Suppressor macrophage treated with lipopolysaccharide for 4 hours (primary cell): ENCODE results near the gene ERLEC1.
"Not testable (repeated sequence)": the region's sequence is repeated elsewhere in the genome, so short reads cannot be mapped to it uniquely, and the experiment has no call there.

ENCODE experiments used
- DNase-seq: peaks from one replicate; pipeline ENCODE4 v3.0.0-alpha.2; 2020

ERLEC1 gene, protein sequence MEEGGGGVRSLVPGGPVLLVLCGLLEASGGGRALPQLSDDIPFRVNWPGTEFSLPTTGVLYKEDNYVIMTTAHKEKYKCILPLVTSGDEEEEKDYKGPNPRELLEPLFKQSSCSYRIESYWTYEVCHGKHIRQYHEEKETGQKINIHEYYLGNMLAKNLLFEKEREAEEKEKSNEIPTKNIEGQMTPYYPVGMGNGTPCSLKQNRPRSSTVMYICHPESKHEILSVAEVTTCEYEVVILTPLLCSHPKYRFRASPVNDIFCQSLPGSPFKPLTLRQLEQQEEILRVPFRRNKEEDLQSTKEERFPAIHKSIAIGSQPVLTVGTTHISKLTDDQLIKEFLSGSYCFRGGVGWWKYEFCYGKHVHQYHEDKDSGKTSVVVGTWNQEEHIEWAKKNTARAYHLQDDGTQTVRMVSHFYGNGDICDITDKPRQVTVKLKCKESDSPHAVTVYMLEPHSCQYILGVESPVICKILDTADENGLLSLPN

GRCh38 chr2:53786705-53787613, at the start of gene ERLEC1, which contains the start of gene ASB3:
Gene ERLEC1, plus strand, starts transcription at chr2:53787044. Its CDS starts 167 bp downstream, at chr2:53787211.
Gene ASB3, minus strand, starts transcription at chr2:53786953. Its CDS starts 21,381 bp downstream, at chr2:53765572.
- peak; percentile 90 for DNase-seq

DNA sequence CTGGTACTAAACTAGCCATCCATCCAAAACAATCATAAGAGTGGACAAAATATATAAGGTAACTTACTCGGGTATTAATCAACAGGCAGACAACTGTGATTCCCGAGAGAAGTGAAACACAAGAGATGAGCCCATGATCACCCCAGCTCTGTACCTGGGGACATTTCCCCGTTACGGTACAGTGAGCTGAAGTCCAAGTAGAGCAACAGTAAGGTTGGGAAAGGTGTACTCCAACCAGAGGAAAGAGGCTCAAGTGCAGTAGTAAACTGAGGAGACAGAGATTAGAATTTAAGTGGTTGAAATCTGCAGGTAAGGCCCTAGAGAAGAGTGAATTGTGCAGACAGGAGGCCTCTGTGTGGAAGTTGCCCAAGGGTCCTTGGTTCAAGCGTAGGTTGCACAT, 49.8 kb upstream of the ERLEC1 start:
- DNase-seq: no peak

- DNase-seq: no peak
Measured at GRCh38 chr2:53739032-53739431, 47.8 kb upstream of the ERLEC1 start.

GRCh38 chr2:53740170-53740569, 46.7 kb upstream of the ERLEC1 start:
- DNase-seq: peak; percentile 3

DNA sequence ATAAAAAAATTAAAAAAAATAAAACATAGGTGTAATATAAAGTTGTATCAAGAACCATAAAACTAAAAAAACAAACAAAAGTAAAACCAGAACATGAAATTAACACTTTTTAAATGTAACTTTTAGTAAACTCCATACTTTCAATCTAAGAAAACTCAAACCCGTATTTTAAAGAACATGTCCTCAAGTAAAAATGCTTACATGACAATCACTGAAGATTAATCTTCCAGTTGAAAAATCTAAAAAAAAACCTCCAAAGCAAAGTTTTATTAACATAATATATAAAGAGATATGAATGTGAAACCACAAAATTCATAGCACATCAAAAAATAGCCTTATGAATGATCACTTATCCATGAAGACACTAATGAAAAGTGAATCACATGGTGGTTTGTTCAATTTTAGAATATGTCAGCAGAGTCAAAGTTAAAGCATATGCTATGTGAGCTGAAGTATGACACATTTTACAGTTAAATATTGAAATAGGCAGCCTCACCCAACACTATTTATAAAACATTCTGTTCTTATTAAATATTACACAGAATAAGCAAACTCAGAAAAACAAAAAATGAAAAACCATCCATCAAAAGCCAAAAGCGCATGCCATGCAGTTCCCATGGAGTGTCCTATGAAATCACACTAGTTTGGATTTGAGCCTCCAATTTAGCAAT, 42.3 kb upstream of the ERLEC1 start:
- no peak for DNase-seq

DNA sequence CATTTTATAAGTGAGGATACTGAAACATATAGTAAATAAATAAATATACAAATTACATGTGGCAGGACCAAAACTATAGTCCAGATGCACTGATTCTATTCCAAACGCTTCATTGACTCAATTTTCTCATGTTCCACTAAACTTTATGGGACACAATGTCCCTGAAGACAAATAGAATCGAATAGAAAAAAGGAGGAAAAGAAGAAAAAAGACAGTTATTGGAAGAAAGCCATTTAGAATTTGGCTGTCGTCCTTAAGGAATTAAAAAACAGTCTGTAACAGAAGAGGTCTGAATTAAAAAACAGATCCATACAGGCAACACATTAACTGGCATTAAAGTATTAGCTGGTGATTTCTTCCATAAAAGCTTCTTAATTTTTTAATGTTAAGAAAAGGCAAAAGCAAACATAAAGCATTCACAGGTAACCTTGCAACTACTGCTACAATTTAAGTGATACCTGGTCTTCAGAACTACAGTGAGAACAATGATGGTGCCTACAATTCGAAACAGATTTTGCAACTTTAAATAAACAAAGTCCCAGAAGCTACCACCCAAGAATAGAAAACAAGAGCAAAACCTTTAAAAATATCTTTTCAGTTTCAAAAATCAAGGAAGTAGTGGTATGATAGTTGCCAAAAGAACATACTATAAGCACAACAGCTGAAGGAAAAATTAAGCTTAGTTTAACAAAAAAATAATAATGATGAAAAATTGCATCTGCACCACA, 36.6 kb upstream of the ERLEC1 start:
- DNase-seq: no peak

GRCh38 chr2:53751728-53752127, 35.1 kb upstream of the ERLEC1 start:
- DNase-seq: no peak

DNA sequence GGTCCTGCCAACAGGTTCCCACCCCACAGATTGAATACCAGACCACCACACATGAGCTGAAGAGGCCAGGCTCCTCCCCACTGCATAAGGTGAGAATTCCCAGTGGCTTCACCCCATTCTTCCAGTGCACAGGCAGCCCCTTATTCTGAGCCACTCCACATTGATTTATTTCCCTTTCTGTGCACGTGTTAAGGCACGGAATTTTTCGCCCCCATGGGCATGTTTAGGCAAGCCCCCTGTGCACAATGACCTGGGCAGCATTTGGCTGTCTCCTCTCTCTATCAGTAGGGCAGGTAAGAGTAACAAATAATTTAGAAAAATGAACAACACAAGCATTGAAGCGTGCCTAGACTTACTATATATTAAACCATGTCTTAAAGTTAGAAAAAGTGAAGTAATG, 34.5 kb upstream of the ERLEC1 start:
- DNase-seq: no peak

DNA sequence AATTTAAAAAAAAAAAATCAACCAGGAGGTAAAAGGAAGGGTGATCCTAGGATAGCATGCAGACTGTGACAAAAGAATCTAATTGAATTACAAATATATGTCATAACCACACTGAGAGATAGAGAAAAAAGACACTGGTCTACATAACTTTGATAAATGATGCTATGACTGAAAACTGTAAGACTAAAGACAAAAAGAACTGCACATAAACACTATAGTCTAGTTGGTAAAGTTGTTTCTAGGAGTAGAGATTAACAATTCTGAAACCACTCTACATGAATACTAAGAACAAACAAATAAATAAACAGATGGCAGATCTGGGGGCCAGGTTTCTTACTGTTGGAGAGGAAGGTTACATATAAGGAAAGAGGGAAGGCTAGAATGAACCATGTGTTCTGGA, 33.8 kb upstream of the ERLEC1 start:
- no peak for DNase-seq

DNA sequence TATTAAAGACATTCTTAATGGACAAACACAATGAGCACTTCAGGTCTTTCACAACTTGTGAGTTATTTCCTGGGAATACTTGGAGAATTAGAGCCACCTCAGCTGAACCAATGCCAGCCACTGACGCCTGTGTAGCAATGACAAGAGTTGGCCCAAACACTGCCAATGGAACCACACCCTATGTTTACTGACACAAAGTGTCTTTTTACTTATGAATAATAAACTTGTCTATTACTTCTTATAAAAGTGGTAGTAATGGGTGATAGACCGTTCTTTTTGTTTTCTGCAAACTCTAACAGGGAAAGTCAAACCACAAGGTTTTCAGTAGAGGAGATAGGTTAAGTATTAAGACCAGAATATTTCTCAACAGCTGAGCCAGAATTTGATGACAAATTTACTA, 31.7 kb upstream of the ERLEC1 start:
- DNase-seq: no peak

DNA sequence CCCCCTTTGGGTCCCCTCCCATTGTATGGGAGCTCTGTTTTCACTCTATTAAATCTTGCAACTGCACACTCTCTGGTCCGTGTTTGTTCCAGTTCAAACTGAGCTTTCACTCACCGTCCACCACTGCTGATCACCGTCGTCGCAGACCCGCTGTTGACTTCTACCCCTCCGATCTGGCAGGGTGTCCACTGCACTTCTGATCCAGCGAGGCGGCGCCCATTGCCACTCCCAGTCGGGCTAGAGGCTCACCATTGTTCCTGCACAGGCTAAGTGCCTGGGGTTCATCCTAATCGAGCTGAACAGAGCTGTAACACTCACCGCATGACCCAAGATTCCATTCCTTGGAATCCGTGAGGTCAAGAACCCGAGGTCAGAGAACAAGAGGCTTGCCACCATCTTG, 30.2 kb upstream of the ERLEC1 start:
- no peak for DNase-seq

- not testable (repeated sequence) for DNase-seq
Measured at GRCh38 chr2:53757206-53757605, 29.6 kb upstream of the ERLEC1 start.

DNA sequence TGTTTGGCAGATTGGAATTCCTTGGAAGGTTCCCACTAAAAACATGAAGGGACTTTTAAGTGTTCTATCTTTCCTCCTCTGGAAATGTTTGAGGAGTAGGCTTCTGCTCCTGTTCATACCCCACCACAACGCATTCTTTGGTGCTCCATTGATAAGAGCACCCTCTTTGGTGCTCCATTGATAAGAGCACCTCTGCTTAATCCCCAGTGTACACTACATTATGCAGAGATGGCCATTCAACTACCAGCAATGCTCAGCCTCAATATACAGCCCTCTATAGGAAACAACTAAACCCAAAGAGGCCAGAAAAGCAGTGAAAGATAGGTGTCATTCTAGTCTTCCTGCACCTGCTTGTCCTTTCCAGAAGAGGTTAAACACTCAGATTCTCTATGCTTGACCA, 21.1 kb upstream of the ERLEC1 start:
- no peak for DNase-seq

- peak; percentile 92 for DNase-seq
Measured at GRCh38 chr2:53767405-53768241, 19.2 kb upstream of the ERLEC1 start, which contains the start of gene CHAC2. Gene CHAC2, plus strand, starts transcription at chr2:53767804. Its CDS starts 83 bp downstream, at chr2:53767887.

- peak; percentile 16 for DNase-seq
Measured at GRCh38 chr2:53768242-53768542, 18.7 kb upstream of the ERLEC1 start.

- no peak for DNase-seq
Measured at GRCh38 chr2:53769318-53769945, 17.4 kb upstream of the ERLEC1 start.

DNA sequence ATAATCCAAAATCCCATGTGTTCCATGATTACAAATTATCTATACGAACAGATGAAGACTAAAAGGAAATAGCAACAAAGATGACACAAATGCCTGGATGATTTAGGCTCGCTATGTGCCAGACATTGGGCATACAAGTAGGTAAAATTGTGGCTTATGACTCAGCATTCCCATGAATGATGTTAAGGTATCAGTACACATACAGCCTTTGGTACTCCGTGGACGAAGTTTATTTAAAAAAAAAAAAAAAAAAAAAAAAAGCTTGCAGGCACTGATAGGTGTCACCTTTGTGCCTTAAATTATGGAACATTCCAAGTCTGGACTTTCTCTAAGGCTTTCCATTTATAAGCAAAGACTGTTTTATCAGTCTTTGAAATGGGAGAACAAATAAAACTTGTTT, 16.6 kb upstream of the ERLEC1 start:
- no peak for DNase-seq

DNA sequence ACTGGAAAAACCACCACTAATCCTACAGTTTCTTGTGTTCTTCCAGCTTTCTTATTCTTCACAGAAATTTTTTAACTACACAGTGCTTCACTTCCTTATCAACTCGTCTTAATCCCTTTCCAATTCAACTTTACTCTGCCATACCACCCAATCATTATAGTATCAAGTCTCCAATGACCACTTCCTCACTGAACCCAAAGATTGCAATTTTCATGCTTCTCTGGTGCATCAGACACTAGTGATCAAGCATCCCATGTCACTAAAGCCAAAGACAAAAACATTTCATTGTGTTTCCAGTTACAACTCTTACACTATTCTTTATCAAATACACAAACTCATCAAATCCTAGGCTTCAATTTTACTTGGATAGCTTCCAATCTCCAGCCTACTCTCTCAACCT, 9.7 kb upstream of the ERLEC1 start:
- peak; percentile 12 for DNase-seq

- DNase-seq: peak; percentile 33
Measured at GRCh38 chr2:53778536-53779162, 8.2 kb upstream of the ERLEC1 start.

DNA sequence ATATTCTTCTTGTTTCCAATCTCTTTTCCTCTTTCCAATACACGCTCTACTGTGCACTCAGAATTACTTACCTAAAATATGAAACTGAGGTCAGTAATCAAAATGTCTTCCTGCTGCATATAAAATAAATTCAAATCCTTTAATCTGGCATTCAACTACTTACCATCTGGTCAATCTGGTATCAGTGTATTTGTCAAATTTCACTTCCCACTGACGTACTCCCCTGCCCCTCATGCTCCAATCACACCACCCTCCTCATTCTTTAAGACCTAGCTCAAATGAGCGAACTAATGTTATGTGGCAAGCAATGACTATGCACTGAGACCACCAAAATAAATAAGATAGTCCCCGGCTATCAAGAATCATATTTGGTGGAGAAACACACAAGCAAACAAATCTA, 6.8 kb upstream of the ERLEC1 start:
- DNase-seq: no peak

DNA sequence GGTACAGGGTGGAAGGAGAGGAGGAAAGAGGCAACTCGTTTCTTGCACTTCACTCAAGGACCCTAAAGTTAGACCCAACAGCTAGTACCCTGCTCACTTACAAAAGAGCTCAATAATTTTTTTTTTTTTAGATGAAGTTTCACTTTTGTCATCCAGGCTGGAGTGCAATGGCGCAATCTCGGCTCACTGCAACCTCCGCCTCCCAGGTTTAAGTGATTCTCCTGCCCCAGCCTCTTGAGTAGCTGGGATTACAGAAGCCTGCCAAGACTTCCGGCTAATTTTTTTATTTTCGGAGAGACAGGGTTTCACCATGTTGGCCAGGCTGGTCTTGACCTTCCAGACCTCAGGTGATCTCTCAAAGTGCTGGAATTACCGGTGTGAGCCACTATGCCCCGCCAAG, 4.2 kb upstream of the ERLEC1 start:
- no peak for DNase-seq
